K562 (cell line): ENCODE results near the gene PLPPR1. TPM values are rescaled to one million over a fixed set of nuclear protein-coding genes. Genes with fewer than 3 reads are reported as not detected.
"Not testable (repeated sequence)": the region's sequence is repeated elsewhere in the genome, so short reads cannot be mapped to it uniquely, and the experiment has no call there.

ENCODE experiments used
- ATAC-seq: fragments of 200-7000 bp; cut with Tn5 transposase; 3 replicates; pipeline ENCODE4 v1.9.1; 2020; ENCODE audit warnings: moderate library complexity
- BruUV-seq: library from RNA; stranded (reverse); fragments of 400-500 nt; replicated peaks from 2 replicates; lab custom pipeline; 2021; lab: Mats Ljungman, UMichigan
- CTCF ChIA-PET: fragments of 300-600 bp; formaldehyde crosslinking; extraction: SDS; loops from one replicate; lab custom pipeline; 2021; ENCODE audit warnings: low intra/inter-chr PET ratio; lab: Yijun Ruan, JAX
- POLR2A ChIA-PET: fragments of 300-600, 350-650 bp; sonication (Branson Sonifier 250); formaldehyde crosslinking; extraction: SDS; loops from one replicate; lab custom pipeline; 2021; ENCODE audit warnings: antibody characterized with exemption, inconsistent platforms; lab: Yijun Ruan, JAX
- DNase-seq, 4 experiments: peaks; one replicate each; pipeline versions ENCODE4 v3.0.0 to v3.0.0-alpha.2; 2011 to 2018; ENCODE audit warnings: low spot score in 3 of 4, mixed read lengths in 3 of 4; ENCODE audit errors: extremely low read depth in 1 of 4
- FAIRE-seq: peaks from 2 replicates; lab custom pipeline; 2011; peaks lifted over from hg19 to GRCh38; lab: Jason Lieb, UNC
- H2AFZ ChIP-seq: 2 replicates; pipeline ENCODE4 v1.6.0; 2011; ENCODE audit warnings: low read depth, low read length, control low read depth, inconsistent platforms
- H3K27ac ChIP-seq: fragments of 200-600 bp; 3 replicates; pipeline ENCODE4 v1.8.0; 2011; ENCODE audit warnings: low read depth, mild to moderate bottlenecking, control low read depth, inconsistent platforms, low read length, moderate library complexity, mixed read lengths; ENCODE audit errors: extremely low read depth
- H3K27me3 ChIP-seq, 2 experiments: fragments of 300-600 bp in 1 of 2; 2 replicates in 1 of 2; 3 replicates in 1 of 2; pipeline versions ENCODE4 v1.6.0 to v1.8.0; 2011; ENCODE audit warnings: inconsistent platforms in 2 of 2, low read length in 2 of 2, mild to moderate bottlenecking in 1 of 2, mixed read lengths in 1 of 2, moderate library complexity in 1 of 2; ENCODE audit not compliant: control insufficient read depth in 2 of 2, insufficient read depth in 2 of 2
- H3K36me3 ChIP-seq: fragments of 300-600 bp; 3 replicates; pipeline ENCODE4 v1.8.0; 2011; ENCODE audit warnings: mild to moderate bottlenecking, low read length, inconsistent platforms; ENCODE audit not compliant: control insufficient read depth, insufficient read depth
- H3K4me1 ChIP-seq, 2 experiments: fragments of 200-600 bp in 1 of 2; replicated peaks in 1 of 2; 2 replicates in 1 of 2; 3 replicates in 1 of 2; pipeline versions ENCODE4 v1.5.1 to v1.8.0; 2011; ENCODE audit warnings: inconsistent platforms in 2 of 2, low read length in 2 of 2, mild to moderate bottlenecking in 1 of 2, mixed read lengths in 1 of 2, moderate library complexity in 1 of 2; ENCODE audit not compliant: control insufficient read depth in 2 of 2, insufficient read depth in 2 of 2
- H3K4me2 ChIP-seq: 2 replicates; pipeline ENCODE4 v1.6.1; 2011; ENCODE audit warnings: low read length, control low read depth, inconsistent platforms, mixed read lengths; ENCODE audit not compliant: insufficient read depth
- H3K4me3 ChIP-seq: fragments of 200-600 bp; sonication (generic), shearing (Covaris generic); 2 replicates; pipeline ENCODE4 v1.5.1; 2016; ENCODE audit warnings: control low read depth, inconsistent platforms
- H3K79me2 ChIP-seq: fragments of 200-600 bp; 3 replicates; pipeline ENCODE4 v1.8.0; 2011; ENCODE audit warnings: low read length, inconsistent platforms; ENCODE audit not compliant: control insufficient read depth, insufficient read depth
- H3K9ac ChIP-seq, 2 experiments: 2 replicates each; pipeline versions ENCODE4 v1.6.0 to v1.6.1; 2011; ENCODE audit warnings: low read depth in 2 of 2, low read length in 2 of 2, control low read depth in 1 of 2, inconsistent platforms in 1 of 2, mild to moderate bottlenecking in 1 of 2, mixed read lengths in 1 of 2; ENCODE audit not compliant: insufficient read depth in 1 of 2
- H3K9me1 ChIP-seq: one replicate; pipeline ENCODE4 v1.6.0; 2011; ENCODE audit warnings: inconsistent platforms, mild to moderate bottlenecking, low read length, moderate library complexity; ENCODE audit not compliant: control insufficient read depth, insufficient read depth
- H3K9me3 ChIP-seq: replicated peaks from 2 replicates; pipeline ENCODE4 v1.5.1; 2011; ENCODE audit warnings: low read depth, low read length, inconsistent platforms; ENCODE audit not compliant: control insufficient read depth, insufficient read depth
- H4K20me1 ChIP-seq: replicated peaks from 2 replicates; pipeline ENCODE4 v1.6.1; 2011; ENCODE audit warnings: low read length, inconsistent platforms, mixed read lengths; ENCODE audit not compliant: control insufficient read depth, insufficient read depth
- BRCA1 ChIP-seq, 2 experiments: fragments of 450-650 bp in 1 of 2; sonication (generic) in 1 of 2; formaldehyde crosslinking in 1 of 2; IDR thresholded peaks; 2 replicates each; pipeline versions ENCODE4 v1.5.0 to v1.6.1; 2017 to 2020; ENCODE audit warnings: mild to moderate bottlenecking in 1 of 2, missing genetic modification reagents in 1 of 2
- DLX4 ChIP-seq: fragments of 250-450 bp; sonication (Bioruptor Pico); IDR thresholded peaks from 2 replicates; pipeline ENCODE4 v1.6.1; 2021; ENCODE audit warnings: mild to moderate bottlenecking
- ERF ChIP-seq: fragments of 450-650 bp; formaldehyde crosslinking; IDR thresholded peaks from 2 replicates; pipeline ENCODE4 v1.4.0; 2020; ENCODE audit warnings: mild to moderate bottlenecking, mixed read lengths
- MTA2 ChIP-seq: fragments of 450-650 bp; IDR thresholded peaks from 2 replicates; pipeline ENCODE4 v1.6.1; 2016; ENCODE audit warnings: low read depth
- SMAD1 ChIP-seq: fragments of 150-350 bp; IDR thresholded peaks from 2 replicates; pipeline ENCODE4 v1.6.1; 2014; ENCODE audit warnings: low read length, low read depth; ENCODE audit not compliant: partially characterized antibody
- WGBS: fragments of 100-300 bp; shearing (Covaris generic); methylation state at CpG from one replicate; pipeline ENCODE4 v1.1.6; 2016; ENCODE audit warnings: low coverage, mixed read lengths; ENCODE audit not compliant: insufficient coverage; ENCODE audit errors: missing lambda C conversion rate; 5-methylcytosine and 5-hydroxymethylcytosine counted together
- in situ Hi-C: fragments of 300-500 bp; cut with MboI; formaldehyde crosslinking; loops from 4 replicates; pipeline ENCODE4 v1.15.0; 2018; ENCODE audit warnings: inconsistent platforms, mixed read lengths
- intact Hi-C: fragments of 100-400 bp; cut with micrococcal nuclease; formaldehyde crosslinking; loops from 2 replicates; pipeline ENCODE4 v1.14.2; 2022
- polyA plus RNA-seq, 8 experiments: library from polyadenylated mRNA; depleted of rRNA in 4 of 8; stranded (reverse) in 5 of 8; unstranded in 3 of 8; fragments of >200 nt; fragmentation: Nextera tagmentation in 2 of 8; fragmentation: Illumina TruSeq in 1 of 8; extraction: Ambion mirVana in 2 of 8; extraction: Trizol in 1 of 8; gene quantifications; 2 replicates each; pipeline versions ENCODE4 v1.2.1 to v1.2.3, GENCODE V29; 2011 to 2014; ENCODE audit warnings: inconsistent platforms in 1 of 8, missing spikeins in 1 of 8
- total RNA-seq, 7 experiments: library from RNA; depleted of rRNA in 6 of 7; stranded (reverse); fragments of >200 nt in 6 of 7; fragmentation: Illumina TruSeq in 2 of 7; extraction: Trizol in 2 of 7; gene quantifications; 2 replicates each; pipeline versions ENCODE4 v1.2.1 to v1.2.3, GENCODE V29; 2011 to 2021; ENCODE audit warnings: low replicate concordance in 1 of 7

PLPPR1 gene
- total and polyA plus RNA-seq, 9 of the 15 experiments (the other 6 are each of a cell fraction or from before 2014, with no cell fraction given): not detected

GRCh38 chr9:101121836-101122399 lies 93.4 kb downstream of the PLPPR1 start:
- TF ChIP-seq DLX4 (no peak), BRCA1 (IDR thresholded peaks at IDR 0.05) (no peak), BRCA1 (CRISPR knock-in tag; IDR thresholded peaks at IDR 0.05) (no peak), ERF (CRISPR knock-in tag) (no peak)
- TF ChIP-seq, all 486 proteins: peak for 0
- Histone ChIP-seq H3K27ac (no peak overlapping the region), H3K9ac (no peak overlapping the region), H3K4me1 (no peaks in the 10 kb centered on the region), H3K4me2 (no peak overlapping the region), H3K4me3 (no peak overlapping the region), H2AFZ (no peak overlapping the region), H3K9me3 (no peaks in the 10 kb centered on the region), H4K20me1 (no peaks in the 10 kb centered on the region), H3K27me3 (no peaks in the 10 kb centered on the region), H3K36me3 (no peaks in the 10 kb centered on the region), H3K9me1 (no peaks in the 10 kb centered on the region), H3K79me2 (no peaks in the 10 kb centered on the region)
- in situ Hi-C loops (no loop called here), intact Hi-C loops (no loop called here)
- POLR2A ChIA-PET: no interaction called here
- ATAC-seq (no peak), FAIRE-seq (no peak), DNase-seq (no peak)
- WGBS: 2% methylated on average over 2 of the region's 2 CpGs
- CTCF ChIA-PET: no interaction called here
- BruUV-seq: no TSS peak

GRCh38 chr9:101126556-101126955 lies 98.0 kb downstream of the PLPPR1 start:
- Histone ChIP-seq H3K79me2 (no peaks in the 10 kb centered on the region), H3K27me3 (no peaks in the 10 kb centered on the region), H3K9me1 (no peaks in the 10 kb centered on the region), H3K4me2 (no peak overlapping the region), H2AFZ (no peak overlapping the region), H3K4me1 (no peaks in the 10 kb centered on the region), H3K9me3 (no peaks in the 10 kb centered on the region), H4K20me1 (no peaks in the 10 kb centered on the region), H3K9ac (no peak overlapping the region), H3K4me3 (no peak overlapping the region), H3K27ac (no peak overlapping the region), H3K36me3 (no peaks in the 10 kb centered on the region)
- intact Hi-C loops: no loop called here
- DNase-seq (no peak), ATAC-seq (no peak), FAIRE-seq (no peak)
- POLR2A ChIA-PET: no interaction called here
- CTCF ChIA-PET: no interaction called here
- TF ChIP-seq MTA2 (no peak), SMAD1 (no peak)
- no TSS peak for BruUV-seq
- 0% methylated on average over 2 of the region's 2 CpGs for WGBS
- in situ Hi-C loops: no loop called here

- FAIRE-seq, H3K4me2 ChIP-seq, BruUV-seq, H3K4me1 ChIP-seq, H3K9me3 ChIP-seq, CTCF ChIA-PET, H4K20me1 ChIP-seq, H3K4me3 ChIP-seq, POLR2A ChIA-PET, in situ Hi-C loops, intact Hi-C loops, H3K9ac ChIP-seq, H3K27me3 ChIP-seq, H2AFZ ChIP-seq, DNase-seq, H3K36me3 ChIP-seq, H3K79me2 ChIP-seq, ATAC-seq, H3K9me1 ChIP-seq, H3K27ac ChIP-seq: not testable (repeated sequence)
- 5% methylated on average over 3 of the region's 3 CpGs for WGBS
These were observed 98.8 kb downstream of the PLPPR1 start for GRCh38 chr9:101127369-101127768.
